Measurements from ENCODE around the gene MC1R.

DNA sequence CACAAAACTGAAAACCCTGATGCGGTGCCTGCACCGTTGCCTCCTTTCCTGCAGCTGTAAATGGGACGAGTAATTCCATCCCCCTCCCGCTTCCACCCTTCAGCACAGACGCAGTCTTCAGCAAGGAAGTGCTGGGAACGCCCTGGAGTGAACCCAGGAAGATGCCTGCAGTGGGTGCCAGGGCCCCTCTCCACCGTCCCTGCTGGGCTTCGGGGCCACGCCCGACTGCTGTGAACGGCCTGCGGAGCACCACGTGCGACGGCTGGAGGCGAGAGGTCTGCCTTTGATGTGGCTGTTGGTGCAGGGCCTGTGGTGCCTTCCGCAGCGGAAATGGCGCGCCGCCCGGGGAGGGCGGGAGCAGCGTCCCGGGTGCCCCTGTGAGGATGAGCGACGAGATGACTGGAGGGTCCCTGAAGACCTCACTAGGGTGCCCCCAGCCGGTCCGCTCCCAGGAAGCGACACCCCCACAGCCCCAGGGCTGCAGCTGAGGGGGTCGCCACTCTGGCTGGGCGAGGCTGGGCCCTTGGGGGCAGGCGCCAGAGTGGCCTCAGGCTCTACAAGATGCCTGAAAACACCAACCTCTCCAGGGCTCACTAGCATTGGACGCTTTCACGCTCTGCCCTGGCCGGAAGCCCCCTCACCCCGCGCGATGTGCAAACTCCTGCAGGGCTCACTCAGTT, 749 bp upstream of the MC1R start:
- no peak for TF ChIP-seq POLR2A (IDR thresholded peaks at IDR 0.05)
- TF ChIP-seq, protein P1, sequence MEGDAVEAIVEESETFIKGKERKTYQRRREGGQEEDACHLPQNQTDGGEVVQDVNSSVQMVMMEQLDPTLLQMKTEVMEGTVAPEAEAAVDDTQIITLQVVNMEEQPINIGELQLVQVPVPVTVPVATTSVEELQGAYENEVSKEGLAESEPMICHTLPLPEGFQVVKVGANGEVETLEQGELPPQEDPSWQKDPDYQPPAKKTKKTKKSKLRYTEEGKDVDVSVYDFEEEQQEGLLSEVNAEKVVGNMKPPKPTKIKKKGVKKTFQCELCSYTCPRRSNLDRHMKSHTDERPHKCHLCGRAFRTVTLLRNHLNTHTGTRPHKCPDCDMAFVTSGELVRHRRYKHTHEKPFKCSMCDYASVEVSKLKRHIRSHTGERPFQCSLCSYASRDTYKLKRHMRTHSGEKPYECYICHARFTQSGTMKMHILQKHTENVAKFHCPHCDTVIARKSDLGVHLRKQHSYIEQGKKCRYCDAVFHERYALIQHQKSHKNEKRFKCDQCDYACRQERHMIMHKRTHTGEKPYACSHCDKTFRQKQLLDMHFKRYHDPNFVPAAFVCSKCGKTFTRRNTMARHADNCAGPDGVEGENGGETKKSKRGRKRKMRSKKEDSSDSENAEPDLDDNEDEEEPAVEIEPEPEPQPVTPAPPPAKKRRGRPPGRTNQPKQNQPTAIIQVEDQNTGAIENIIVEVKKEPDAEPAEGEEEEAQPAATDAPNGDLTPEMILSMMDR (IDR thresholded peaks at IDR 0.05), result no peak
